AG09309 (cell line): ENCODE results near the gene ITGB6.

Experiments
- DNase-seq: peaks from one replicate; pipeline ENCODE4 v3.0.0-alpha.2; 2010; ENCODE audit warnings: low read depth
- H3K4me3 ChIP-seq: 2 replicates; pipeline ENCODE4 v1.5.1; 2011; ENCODE audit warnings: mild to moderate bottlenecking, low read depth, low read length, moderate library complexity; ENCODE audit not compliant: control insufficient read depth
- CTCF ChIP-seq: IDR thresholded peaks from 2 replicates; pipeline ENCODE4 v1.5.1; 2011; ENCODE audit warnings: mild to moderate bottlenecking, low read depth, low read length, inconsistent platforms; ENCODE audit not compliant: insufficient read depth, control insufficient read depth; ENCODE audit errors: missing control alignments

ITGB6 gene

GRCh38 chr2:160199683-160200389, at the start of gene ITGB6:
Gene ITGB6 (minus strand): TSS chr2:160200272. CDS start chr2:160200063, 209 bp downstream.
- no peak within 1 kb of the TSS for H3K4me3 ChIP-seq
- no peak for TF ChIP-seq CTCF
- no peak for DNase-seq

- H3K4me3 ChIP-seq, result no peak overlapping the region
- TF ChIP-seq CTCF, result no peak
- DNase-seq, result no peak
These were observed 47.4 kb upstream of the ITGB6 start for GRCh38 chr2:160247296-160248035.

GRCh38 chr2:160246356-160246755, 46.3 kb upstream of the ITGB6 start:
- no peak for DNase-seq
- H3K4me3 ChIP-seq, result no peak overlapping the region
- TF ChIP-seq CTCF, result no peak

GRCh38 chr2:160245614-160246155, 45.6 kb upstream of the ITGB6 start:
- no peak for DNase-seq
- TF ChIP-seq CTCF, result no peak
- H3K4me3 ChIP-seq, result no peak overlapping the region

- no peak for TF ChIP-seq CTCF
- H3K4me3 ChIP-seq, result no peak overlapping the region
- DNase-seq, result no peak
These were observed 43.0 kb upstream of the ITGB6 start for GRCh38 chr2:160242893-160243564.
